Thyroid gland (tissue), 4 donors: ENCODE measurements around the gene SLC6A7.

ENCODE experiments used
- CTCF ChIP-seq, 6 experiments: fragments of 200-600 bp in 3 of 6; fragments of 450-650 bp in 3 of 6; sonication (generic) in 3 of 6; IDR thresholded peaks; one replicate each; pipeline ENCODE4 v1.5.1; 2016 to 2019; ENCODE audit warnings: antibody characterized with exemption in 6 of 6, mild to moderate bottlenecking in 2 of 6, inconsistent platforms in 1 of 6, moderate library complexity in 1 of 6
- POLR2A ChIP-seq, 2 donors: fragments of 450-650 bp; IDR thresholded peaks; one replicate each; pipeline ENCODE4 v1.6.1; 2017; ENCODE audit warnings: antibody characterized with exemption in 2 of 2, mild to moderate bottlenecking in 2 of 2, moderate library complexity in 1 of 2

DNA sequence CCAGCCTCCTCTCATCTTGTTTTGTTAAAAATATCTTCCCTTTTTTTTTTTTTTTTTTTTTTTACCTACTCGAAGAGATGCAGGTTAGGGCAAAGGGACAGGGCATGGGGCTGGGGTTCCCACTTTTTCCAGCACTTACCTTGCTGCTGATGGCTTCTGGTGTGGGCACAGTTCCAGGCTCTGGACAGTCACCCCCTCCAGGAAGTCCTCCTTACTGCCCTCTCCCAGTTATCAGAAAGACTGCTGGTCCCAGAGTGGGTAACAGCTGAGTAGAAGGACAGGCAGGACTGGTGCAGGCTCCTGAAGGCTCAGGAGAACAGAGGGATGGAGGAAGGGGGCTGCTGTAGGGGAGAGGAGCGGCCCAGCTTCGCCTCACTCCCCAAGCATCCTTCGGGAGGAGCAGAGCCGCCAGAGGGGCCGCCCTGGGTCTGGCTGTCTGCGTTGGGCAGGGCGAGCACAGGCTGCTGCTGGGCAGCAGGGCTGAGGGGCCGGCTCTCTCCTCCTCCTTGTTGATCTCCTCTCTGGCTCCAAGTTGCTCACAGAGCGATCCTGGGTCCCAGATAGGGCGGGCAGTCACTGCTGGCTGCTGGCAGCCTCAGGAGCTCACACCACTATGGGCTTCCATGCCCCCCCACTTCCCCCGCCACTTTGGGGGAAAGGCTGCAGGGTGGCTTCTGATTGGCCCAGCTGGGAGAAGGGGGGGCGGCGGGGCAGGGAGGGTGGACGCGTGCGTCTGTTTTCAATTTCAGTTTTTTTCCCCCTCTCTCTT is 34.4 kb upstream of the SLC6A7 start, which contains the start of gene PDGFRB:
- TF ChIP-seq POLR2A (IDR thresholded peaks at IDR 0.05) (peak in 1 of 2 donors; percentile 33), CTCF (IDR thresholded peaks at IDR 0.05) (no peak)
